HCT116 (cell line): ENCODE results near the gene MYH11. TPM values are rescaled to one million over a fixed set of nuclear protein-coding genes. Genes with fewer than 3 reads are reported as not detected.

Experiments used
- ATAC-seq: fragments of 200-7000 bp; cut with Tn5 transposase; 2 replicates; pipeline ENCODE4 v1.9.1; 2020; ENCODE audit warnings: mild to moderate bottlenecking, moderate library complexity
- BruUV-seq: library from RNA; stranded (reverse); fragments of 400-500 nt; replicated peaks from 2 replicates; lab custom pipeline; 2021; lab: Mats Ljungman, UMichigan
- CTCF ChIA-PET: fragments of 300-600 bp; sonication (Branson Sonifier 250); formaldehyde crosslinking; loops from one replicate; lab custom pipeline; 2021; ENCODE audit warnings: antibody characterized with exemption; lab: Charles Lee
- POLR2A ChIA-PET: fragments of 300-600, 350-600 bp; sonication (Branson Sonifier 250); formaldehyde crosslinking; loops from one replicate; lab custom pipeline; 2021; ENCODE audit warnings: antibody characterized with exemption; lab: Charles Lee
- RAD21 ChIA-PET, 2 experiments: fragments of 300-600 bp; sonication (Branson Sonifier 250); formaldehyde crosslinking; loops; one replicate each; lab custom pipeline; 2023; ENCODE audit warnings: low total read pairs in 2 of 2; ENCODE audit not compliant: uncharacterized antibody in 2 of 2, unreplicated experiment in 2 of 2, low non-redundant PET in 1 of 2; lab: Charles Lee
- DNase-seq: peaks from one replicate; pipeline ENCODE4 v3.0.0-alpha.2; 2010; ENCODE audit warnings: low read depth, low spot score
- H2AFZ ChIP-seq: fragments of 200-600 bp; shearing (Covaris generic), sonication (generic); 2 replicates; pipeline ENCODE4 v1.6.1; 2017; ENCODE audit warnings: low read depth, mixed run types, mixed read lengths, antibody characterized with exemption, low read length; ENCODE audit not compliant: poor library complexity, severe bottlenecking
- H3K27ac ChIP-seq: 2 replicates; pipeline ENCODE4 v1.5.1; 2012; ENCODE audit warnings: low read depth, low read length
- H3K27me3 ChIP-seq: fragments of 200-600 bp; sonication (generic); 2 replicates; pipeline ENCODE4 v1.6.1; 2016; ENCODE audit warnings: mixed run types, low read length, mixed read lengths; ENCODE audit not compliant: insufficient read depth
- H3K36me3 ChIP-seq, 2 experiments: fragments of 200-500 bp in 1 of 2; fragments of 200-600 bp in 1 of 2; sonication (Bioruptor generic) in 1 of 2; sonication (generic) in 1 of 2; 2 replicates each; pipeline versions ENCODE4 v1.5.1 to v1.6.1; 2014 to 2016; ENCODE audit warnings: low read length in 2 of 2, inconsistent platforms in 1 of 2, mixed read lengths in 1 of 2, mixed run types in 1 of 2; ENCODE audit not compliant: insufficient read depth in 2 of 2, control insufficient read depth in 1 of 2
- H3K4me1 ChIP-seq, 2 experiments: fragments of 200-600 bp in 1 of 2; sonication (generic) in 1 of 2; 2 replicates each; pipeline versions ENCODE4 v1.5.1 to v1.6.1; 2012 to 2017; ENCODE audit warnings: low read length in 2 of 2, inconsistent platforms in 1 of 2, mild to moderate bottlenecking in 1 of 2, mixed read lengths in 1 of 2, mixed run types in 1 of 2, moderate library complexity in 1 of 2; ENCODE audit not compliant: insufficient read depth in 2 of 2, control insufficient read depth in 1 of 2
- H3K4me2 ChIP-seq: fragments of 200-600 bp; sonication (generic); 2 replicates; pipeline ENCODE4 v1.6.1; 2017; ENCODE audit warnings: mixed run types, low read length, mixed read lengths
- H3K4me3 ChIP-seq, 2 experiments: fragments of 200-600 bp in 1 of 2; sonication (generic) in 1 of 2; replicated peaks in 1 of 2; 2 replicates each; pipeline ENCODE4 v1.5.1; 2011 to 2016; ENCODE audit warnings: low read length in 2 of 2, control low read depth in 1 of 2, low read depth in 1 of 2, mild to moderate bottlenecking in 1 of 2, mixed read lengths in 1 of 2, mixed run types in 1 of 2
- H3K79me2 ChIP-seq: fragments of 200-600 bp; sonication (generic); 2 replicates; pipeline ENCODE4 v1.6.1; 2017; ENCODE audit warnings: mild to moderate bottlenecking, mixed run types, low read length, moderate library complexity, mixed read lengths; ENCODE audit not compliant: insufficient read depth
- H3K9ac ChIP-seq: fragments of 200-600 bp; sonication (generic); 2 replicates; pipeline ENCODE4 v1.6.1; 2016; ENCODE audit warnings: low read length, mixed read lengths
- H3K9me2 ChIP-seq: fragments of 200-600 bp; sonication (generic), shearing (Covaris generic); 2 replicates; pipeline ENCODE4 v1.6.1; 2017; ENCODE audit warnings: mixed run types, mild to moderate bottlenecking, moderate library complexity; ENCODE audit not compliant: insufficient read depth
- H3K9me3 ChIP-seq, 2 experiments: fragments of 200-500 bp in 1 of 2; fragments of 200-600 bp in 1 of 2; sonication (Bioruptor generic) in 1 of 2; sonication (generic) in 1 of 2; 2 replicates each; pipeline ENCODE4 v1.6.1; 2014 to 2017; ENCODE audit warnings: low read length in 2 of 2, mixed read lengths in 2 of 2, inconsistent platforms in 1 of 2, low read depth in 1 of 2, mild to moderate bottlenecking in 1 of 2, mixed run types in 1 of 2, moderate library complexity in 1 of 2; ENCODE audit not compliant: control insufficient read depth in 1 of 2, insufficient read depth in 1 of 2
- H4K20me1 ChIP-seq: fragments of 200-600 bp; sonication (generic), shearing (Covaris generic); 2 replicates; pipeline ENCODE4 v1.6.1; 2017; ENCODE audit warnings: mixed run types, mild to moderate bottlenecking, moderate library complexity; ENCODE audit not compliant: insufficient read depth
- FOSL1 ChIP-seq: IDR thresholded peaks from 2 replicates; pipeline ENCODE4 v1.6.1; 2012; ENCODE audit warnings: low read depth
- POLR2AphosphoS5 ChIP-seq: IDR thresholded peaks from 2 replicates; pipeline ENCODE4 v1.6.1; 2011; ENCODE audit warnings: mild to moderate bottlenecking, low read depth, low read length, moderate library complexity
- RAD21 ChIP-seq: IDR thresholded peaks from 2 replicates; pipeline ENCODE4 v1.6.1; 2012; ENCODE audit warnings: low read depth, mild to moderate bottlenecking
- SIN3A ChIP-seq: IDR thresholded peaks from 2 replicates; pipeline ENCODE4 v1.6.1; 2012; ENCODE audit warnings: low read depth
- SP1 ChIP-seq: IDR thresholded peaks from 2 replicates; pipeline ENCODE4 v1.6.1; 2012; ENCODE audit warnings: low read depth
- SRF ChIP-seq: IDR thresholded peaks from 2 replicates; pipeline ENCODE4 v1.6.1; 2012; ENCODE audit warnings: low read depth
- ZBTB33 ChIP-seq: IDR thresholded peaks from 2 replicates; pipeline ENCODE4 v1.6.1; 2011; ENCODE audit warnings: mild to moderate bottlenecking, low read length, moderate library complexity; ENCODE audit not compliant: insufficient replicate concordance; ENCODE audit errors: extremely low read depth
- intact Hi-C: fragments of 100-400 bp; cut with micrococcal nuclease; formaldehyde crosslinking; loops from 2 replicates; pipeline ENCODE4 v1.10.0; 2022
- total RNA-seq: library from RNA; stranded (reverse); gene quantifications from one replicate; pipeline ENCODE4 v1.2.1, GENCODE V29; 2021; ENCODE audit not compliant: unreplicated experiment
- TF ChIP-seq, protein P1 (sequence below), 3 experiments: fragments of 200-600 bp in 1 of 3; sonication (generic) in 1 of 3; IDR thresholded peaks in 2 of 3; conservative IDR thresholded peaks in 1 of 3; 2 replicates each; pipeline ENCODE4 v1.5.1; 2012 to 2017; ENCODE audit warnings: low read depth in 2 of 3, low read length in 2 of 3, antibody characterized with exemption in 1 of 3, borderline replicate concordance in 1 of 3, control low read depth in 1 of 3, mild to moderate bottlenecking in 1 of 3, mixed read lengths in 1 of 3, mixed run types in 1 of 3, moderate library complexity in 1 of 3; ENCODE audit not compliant: insufficient read depth in 1 of 3
- TF ChIP-seq, protein P2 (sequence below): IDR thresholded peaks from 2 replicates; pipeline ENCODE4 v1.6.1; 2012; ENCODE audit warnings: low read depth
- TF ChIP-seq, protein P3 (sequence below): IDR thresholded peaks from 2 replicates; pipeline ENCODE4 v1.6.1; 2012

Gene MYH11
- total RNA-seq, 1 experiment from 2014 or later = 0.61 TPM

DNA sequence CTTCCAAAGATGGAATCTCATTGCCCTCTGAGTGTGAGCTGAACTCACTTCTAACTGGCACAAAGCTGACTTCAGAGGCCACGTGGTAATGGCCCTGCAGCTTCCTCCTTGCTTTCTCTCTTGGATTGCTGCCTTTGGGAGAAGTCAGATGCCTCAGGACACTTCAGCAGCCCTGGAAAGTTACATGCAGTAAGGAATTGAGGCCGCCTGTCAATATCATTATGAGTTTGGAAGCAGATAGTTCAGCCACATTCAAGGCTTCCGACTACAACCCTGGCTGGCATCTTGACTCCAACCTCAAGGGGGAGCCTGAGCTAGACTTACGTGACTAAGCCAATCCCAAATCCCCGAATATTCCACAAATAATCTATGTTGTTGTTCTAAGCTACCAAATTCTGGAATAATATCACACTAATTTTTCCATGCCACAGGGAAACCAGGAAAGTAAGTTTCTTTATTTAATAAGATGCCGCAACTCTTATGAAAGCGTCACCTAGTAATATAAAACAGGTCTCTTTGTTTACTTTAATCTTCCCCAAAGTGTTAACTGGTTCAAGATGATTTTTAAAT, 18.0 kb upstream of the MYH11 start:
- peak; percentile 94 for ATAC-seq
- ChIA-PET POLR2A (interaction anchor here (3.1 kb wide), 1 partner anchor 13 kb away, joined by 15 read pairs; the partner anchor contains the start of gene CEP20), CTCF (interaction anchor here (0.7 to 3.3 kb wide), 14 partner anchors 8 to 253 kb away, joined by 3 to 19 read pairs (median 4); partner anchors contain the start of gene CEP20), RAD21 (interaction anchor here (0.9 to 1.4 kb wide), 2 partner anchors 13 to 115 kb away, joined by 3 read pairs; partner anchors contain the start of gene CEP20 (in 1 of the 2))
- peaks cover 28% of the 10 kb centered on the region for H3K79me2 ChIP-seq
- no peak overlapping the region for H3K9ac ChIP-seq
- no peaks in the 10 kb centered on the region for H3K9me2 ChIP-seq
- no peaks in the 10 kb centered on the region for H4K20me1 ChIP-seq
- H3K9me3 ChIP-seq = no peaks in the 10 kb centered on the region
- intact Hi-C loops = loop anchor here (1.0 kb wide), 1 partner anchor 252 kb away; no protein-coding TSS in a partner anchor
- H3K4me1 ChIP-seq = peaks cover 5 to 8% of the 10 kb centered on the region in 2 experiments; a peak in 3 of 4 replicates
- no peak overlapping the region for H3K4me2 ChIP-seq
- H3K27ac ChIP-seq = no peak overlapping the region; the same call in 1 of the 2 replicates
- no peak overlapping the region for H2AFZ ChIP-seq
- BruUV-seq = no TSS peak
- peak; percentile 61 for DNase-seq
- H3K27me3 ChIP-seq = no peaks in the 10 kb centered on the region
- no peak overlapping the region for H3K4me3 ChIP-seq
- H3K36me3 ChIP-seq = peaks cover 8 to 26% of the 10 kb centered on the region in 2 experiments
- TF ChIP-seq, protein P1, sequence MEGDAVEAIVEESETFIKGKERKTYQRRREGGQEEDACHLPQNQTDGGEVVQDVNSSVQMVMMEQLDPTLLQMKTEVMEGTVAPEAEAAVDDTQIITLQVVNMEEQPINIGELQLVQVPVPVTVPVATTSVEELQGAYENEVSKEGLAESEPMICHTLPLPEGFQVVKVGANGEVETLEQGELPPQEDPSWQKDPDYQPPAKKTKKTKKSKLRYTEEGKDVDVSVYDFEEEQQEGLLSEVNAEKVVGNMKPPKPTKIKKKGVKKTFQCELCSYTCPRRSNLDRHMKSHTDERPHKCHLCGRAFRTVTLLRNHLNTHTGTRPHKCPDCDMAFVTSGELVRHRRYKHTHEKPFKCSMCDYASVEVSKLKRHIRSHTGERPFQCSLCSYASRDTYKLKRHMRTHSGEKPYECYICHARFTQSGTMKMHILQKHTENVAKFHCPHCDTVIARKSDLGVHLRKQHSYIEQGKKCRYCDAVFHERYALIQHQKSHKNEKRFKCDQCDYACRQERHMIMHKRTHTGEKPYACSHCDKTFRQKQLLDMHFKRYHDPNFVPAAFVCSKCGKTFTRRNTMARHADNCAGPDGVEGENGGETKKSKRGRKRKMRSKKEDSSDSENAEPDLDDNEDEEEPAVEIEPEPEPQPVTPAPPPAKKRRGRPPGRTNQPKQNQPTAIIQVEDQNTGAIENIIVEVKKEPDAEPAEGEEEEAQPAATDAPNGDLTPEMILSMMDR (IDR thresholded peaks at IDR 0.05 in 2 of 3, conservative IDR thresholded peaks at IDR 0.05 in 1 of 3; ENCODE audit: borderline replicate concordance in 1 of 3, insufficient read depth in 1 of 3, low read depth in 2 of 3, low read length in 2 of 3) = peak; percentile 48 to 89 (median 82); a peak in 5 of 6 replicates
- TF ChIP-seq POLR2AphosphoS5 (no peak), RAD21 (peak; percentile 82), SRF (no peak)

DNA sequence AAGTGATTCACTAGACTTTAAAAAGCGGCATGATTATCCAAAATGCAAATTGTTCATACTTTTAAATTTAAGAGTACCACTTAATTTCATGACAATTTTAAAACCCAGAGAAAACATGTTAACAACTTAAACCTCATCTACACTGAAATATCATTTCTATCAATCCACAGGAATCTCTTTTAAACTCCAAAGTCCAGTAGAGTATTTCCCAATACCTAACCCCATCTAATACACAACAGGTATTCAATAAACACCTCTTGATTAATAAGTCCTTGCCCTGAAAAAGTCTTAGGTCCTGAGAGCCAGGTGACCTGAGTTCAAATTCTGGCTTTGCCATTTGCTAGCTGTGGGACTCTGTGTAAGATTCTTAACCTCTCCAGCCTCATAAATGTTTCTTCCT, 16.9 kb upstream of the MYH11 start:
- ATAC-seq = no peak
- intact Hi-C loops = no loop called here
- no peaks in the 10 kb centered on the region for H3K9me2 ChIP-seq
- H3K79me2 ChIP-seq = peaks cover 17% of the 10 kb centered on the region
- H3K4me1 ChIP-seq = peaks cover 0 to 3% of the 10 kb centered on the region in 2 experiments; a peak in 2 of 4 replicates
- no peak for DNase-seq
- BruUV-seq = no TSS peak
- H3K27ac ChIP-seq = no peak overlapping the region
- ChIA-PET POLR2A (interaction anchor here (3.1 kb wide), 1 partner anchor 14 kb away, joined by 15 read pairs; the partner anchor contains the start of gene CEP20), CTCF (interaction anchor here (0.9 to 3.3 kb wide), 4 partner anchors 14 to 254 kb away, joined by 3 to 19 read pairs (median 14); partner anchors contain the start of gene CEP20), RAD21 (no interaction called here)
- no peak overlapping the region for H2AFZ ChIP-seq
- no peak overlapping the region for H3K9ac ChIP-seq
- no peak overlapping the region for H3K4me2 ChIP-seq
- H3K36me3 ChIP-seq = peaks cover 13 to 27% of the 10 kb centered on the region in 2 experiments
- no peaks in the 10 kb centered on the region for H3K9me3 ChIP-seq
- H4K20me1 ChIP-seq = no peaks in the 10 kb centered on the region; the same call in 1 of the 2 replicates
- H3K27me3 ChIP-seq = no peaks in the 10 kb centered on the region
- H3K4me3 ChIP-seq = no peak overlapping the region
- no peak for TF ChIP-seq SP1
- no peak for TF ChIP-seq ZBTB33
- TF ChIP-seq SIN3A = no peak
- TF ChIP-seq, protein P2, sequence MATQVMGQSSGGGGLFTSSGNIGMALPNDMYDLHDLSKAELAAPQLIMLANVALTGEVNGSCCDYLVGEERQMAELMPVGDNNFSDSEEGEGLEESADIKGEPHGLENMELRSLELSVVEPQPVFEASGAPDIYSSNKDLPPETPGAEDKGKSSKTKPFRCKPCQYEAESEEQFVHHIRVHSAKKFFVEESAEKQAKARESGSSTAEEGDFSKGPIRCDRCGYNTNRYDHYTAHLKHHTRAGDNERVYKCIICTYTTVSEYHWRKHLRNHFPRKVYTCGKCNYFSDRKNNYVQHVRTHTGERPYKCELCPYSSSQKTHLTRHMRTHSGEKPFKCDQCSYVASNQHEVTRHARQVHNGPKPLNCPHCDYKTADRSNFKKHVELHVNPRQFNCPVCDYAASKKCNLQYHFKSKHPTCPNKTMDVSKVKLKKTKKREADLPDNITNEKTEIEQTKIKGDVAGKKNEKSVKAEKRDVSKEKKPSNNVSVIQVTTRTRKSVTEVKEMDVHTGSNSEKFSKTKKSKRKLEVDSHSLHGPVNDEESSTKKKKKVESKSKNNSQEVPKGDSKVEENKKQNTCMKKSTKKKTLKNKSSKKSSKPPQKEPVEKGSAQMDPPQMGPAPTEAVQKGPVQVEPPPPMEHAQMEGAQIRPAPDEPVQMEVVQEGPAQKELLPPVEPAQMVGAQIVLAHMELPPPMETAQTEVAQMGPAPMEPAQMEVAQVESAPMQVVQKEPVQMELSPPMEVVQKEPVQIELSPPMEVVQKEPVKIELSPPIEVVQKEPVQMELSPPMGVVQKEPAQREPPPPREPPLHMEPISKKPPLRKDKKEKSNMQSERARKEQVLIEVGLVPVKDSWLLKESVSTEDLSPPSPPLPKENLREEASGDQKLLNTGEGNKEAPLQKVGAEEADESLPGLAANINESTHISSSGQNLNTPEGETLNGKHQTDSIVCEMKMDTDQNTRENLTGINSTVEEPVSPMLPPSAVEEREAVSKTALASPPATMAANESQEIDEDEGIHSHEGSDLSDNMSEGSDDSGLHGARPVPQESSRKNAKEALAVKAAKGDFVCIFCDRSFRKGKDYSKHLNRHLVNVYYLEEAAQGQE = no peak
- TF ChIP-seq FOSL1 = no peak
- TF ChIP-seq, protein P3, sequence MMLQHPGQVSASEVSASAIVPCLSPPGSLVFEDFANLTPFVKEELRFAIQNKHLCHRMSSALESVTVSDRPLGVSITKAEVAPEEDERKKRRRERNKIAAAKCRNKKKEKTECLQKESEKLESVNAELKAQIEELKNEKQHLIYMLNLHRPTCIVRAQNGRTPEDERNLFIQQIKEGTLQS = no peak
